GM23248 (cell line): ENCODE measurements around the gene GPATCH1. TPM values are rescaled to one million over a fixed set of nuclear protein-coding genes. Genes with fewer than 3 reads are reported as not detected.

ENCODE experiments used
- DNase-seq: peaks from one replicate; pipeline ENCODE4 v3.0.0-alpha.2; 2015
- H2AFZ ChIP-seq: fragments of 200-600 bp; sonication (generic); 2 replicates; pipeline ENCODE4 v1.6.1; 2016; ENCODE audit warnings: antibody characterized with exemption
- H3F3A ChIP-seq: fragments of 200-600 bp; sonication (generic); 2 replicates; pipeline ENCODE4 v1.6.1; 2016; ENCODE audit warnings: mild to moderate bottlenecking, antibody characterized with exemption, mixed run types; ENCODE audit not compliant: insufficient read depth
- H3K27ac ChIP-seq: fragments of 200-600 bp; sonication (generic); 2 replicates; pipeline ENCODE4 v1.5.1; 2016; ENCODE audit warnings: mild to moderate bottlenecking
- H3K27me3 ChIP-seq: fragments of 200-600 bp; sonication (generic); replicated peaks from 2 replicates; pipeline ENCODE4 v1.6.1; 2016; ENCODE audit warnings: mild to moderate bottlenecking; ENCODE audit not compliant: insufficient read depth
- H3K36me3 ChIP-seq: fragments of 200-600 bp; sonication (generic); 2 replicates; pipeline ENCODE4 v1.6.1; 2016; ENCODE audit warnings: low read depth, mild to moderate bottlenecking
- H3K4me1 ChIP-seq: fragments of 200-600 bp; sonication (generic); 2 replicates; pipeline ENCODE4 v1.6.1; 2016; ENCODE audit warnings: mild to moderate bottlenecking; ENCODE audit not compliant: insufficient read depth
- H3K4me2 ChIP-seq: fragments of 200-600 bp; sonication (generic); one replicate; pipeline ENCODE4 v1.6.1; 2016; ENCODE audit warnings: mild to moderate bottlenecking; ENCODE audit not compliant: unreplicated experiment
- H3K4me3 ChIP-seq: fragments of 200-600 bp; sonication (generic); 2 replicates; pipeline ENCODE4 v1.5.1; 2016; ENCODE audit warnings: mild to moderate bottlenecking
- H3K79me2 ChIP-seq: fragments of 200-600 bp; sonication (generic); 2 replicates; pipeline ENCODE4 v1.6.1; 2016; ENCODE audit warnings: mild to moderate bottlenecking; ENCODE audit not compliant: insufficient read depth
- H3K9ac ChIP-seq: fragments of 200-600 bp; sonication (generic); 2 replicates; pipeline ENCODE4 v1.6.1; 2016; ENCODE audit warnings: mild to moderate bottlenecking
- H3K9me2 ChIP-seq: fragments of 200-600 bp; sonication (generic); 2 replicates; pipeline ENCODE4 v1.6.1; 2016; ENCODE audit warnings: mixed run types, mild to moderate bottlenecking, moderate library complexity; ENCODE audit not compliant: insufficient read depth
- H3K9me3 ChIP-seq: fragments of 200-600 bp; sonication (generic); one replicate; pipeline ENCODE4 v1.6.1; 2017; ENCODE audit warnings: low read depth
- H4K20me1 ChIP-seq: fragments of 200-600 bp; sonication (generic); 2 replicates; pipeline ENCODE4 v1.6.0; 2016; ENCODE audit not compliant: insufficient read depth
- EZH2 ChIP-seq: fragments of 200-600 bp; sonication (generic); IDR thresholded peaks from 2 replicates; pipeline ENCODE4 v1.6.1; 2018; ENCODE audit warnings: antibody characterized with exemption, mild to moderate bottlenecking; ENCODE audit not compliant: insufficient read depth, poor library complexity, severe bottlenecking
- EZH2phosphoT487 ChIP-seq: fragments of 200-600 bp; sonication (generic); IDR thresholded peaks from 2 replicates; pipeline ENCODE4 v1.6.1; 2018; ENCODE audit warnings: antibody characterized with exemption, moderate library complexity, mild to moderate bottlenecking, low read depth; ENCODE audit not compliant: insufficient read depth
- WGBS, 2 experiments: methylation state at CpG; one replicate each; pipeline ENCODE4 v1.1.6; 2015 to 2017; ENCODE audit warnings: low lambda C conversion rate in 2 of 2, low coverage in 1 of 2; ENCODE audit errors: missing lambda C conversion rate in 2 of 2; 5-methylcytosine and 5-hydroxymethylcytosine counted together
- in situ Hi-C: fragments of 300-500 bp; cut with MboI; formaldehyde crosslinking; loops from 2 replicates; pipeline ENCODE4 v1.15.0; 2020
- polyA plus RNA-seq: library from polyadenylated mRNA; unstranded; fragments of >200 nt; fragmentation: Nextera tagmentation; extraction: Ambion mirVana; gene quantifications from 2 replicates; pipeline ENCODE4 v1.2.1, GENCODE V29; 2016
- total RNA-seq: library from RNA; depleted of rRNA; stranded (reverse); fragments of >200 nt; shearing (Covaris generic); gene quantifications from 2 replicates; pipeline ENCODE4 v1.2.3, GENCODE V29; 2014

Gene GPATCH1
- total and polyA plus RNA-seq, 2 experiments from 2014 or later = 5.1 to 6.5 TPM

DNA sequence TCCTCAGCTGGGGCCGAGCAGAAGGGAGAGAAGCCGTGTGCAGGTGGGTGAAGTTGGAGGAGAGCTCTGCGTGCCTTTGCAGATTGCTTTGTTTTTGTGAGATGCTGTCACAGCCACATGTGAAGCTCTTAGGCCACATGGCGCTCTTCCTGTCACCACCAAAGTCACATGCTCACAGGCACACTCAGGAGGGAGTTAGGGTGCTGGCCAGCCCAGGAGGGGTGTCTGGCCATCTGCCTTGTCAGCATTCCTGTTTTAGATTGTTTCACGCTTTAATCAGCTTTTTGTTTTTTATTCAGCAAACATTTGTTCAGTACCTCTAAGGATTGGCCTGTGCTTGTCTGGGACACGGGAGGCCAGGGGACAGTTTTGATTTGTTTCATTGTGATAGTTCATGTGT, 21.9 kb downstream of the GPATCH1 start:
- Histone ChIP-seq H3K9me2 (no peaks in the 10 kb centered on the region), H3K9ac (no peak overlapping the region), H3K4me1 (no peaks in the 10 kb centered on the region), H4K20me1 (no peaks in the 10 kb centered on the region), H3K27me3 (no peaks in the 10 kb centered on the region), H2AFZ (no peak overlapping the region), H3K9me3 (no peaks in the 10 kb centered on the region), H3K27ac (no peak overlapping the region), H3F3A (no peaks in the 10 kb centered on the region), H3K79me2 (no peaks in the 10 kb centered on the region), H3K4me2 (no peak overlapping the region), H3K36me3 (peaks cover 20% of the 10 kb centered on the region; the same call in 1 of the 2 replicates), H3K4me3 (no peak overlapping the region)
- WGBS, 2 experiments = 85 to 87% methylated on average over 6 of the region's 6 CpGs
- TF ChIP-seq EZH2phosphoT487 (no peak), EZH2 (no peak)
- DNase-seq = no peak
- in situ Hi-C loops = no loop called here

DNA sequence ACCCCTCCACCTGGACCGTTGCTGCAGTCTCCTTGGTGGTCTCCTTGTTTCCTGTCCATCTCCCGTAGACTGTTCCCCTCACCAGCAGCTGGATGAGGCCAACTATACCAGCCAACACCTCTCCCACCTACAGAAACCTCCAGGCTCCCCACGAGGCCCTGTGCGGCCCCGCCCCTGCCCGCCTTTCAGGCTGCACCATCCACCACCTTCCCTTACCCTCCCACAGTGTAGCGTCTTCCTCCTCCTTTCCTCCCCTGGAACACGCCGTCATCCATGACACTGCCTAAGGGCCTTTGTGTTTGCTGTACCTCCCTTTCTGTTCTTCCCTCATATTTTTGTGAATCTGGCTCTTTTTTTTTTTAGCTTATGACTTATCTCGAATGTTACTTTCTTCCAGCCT, 27.2 kb downstream of the GPATCH1 start:
- WGBS, 2 experiments = 96 to 99% methylated on average over 10 of the region's 10 CpGs
- Histone ChIP-seq H3K79me2 (no peaks in the 10 kb centered on the region), H3F3A (no peaks in the 10 kb centered on the region), H3K9ac (no peak overlapping the region), H3K36me3 (peaks cover 24% of the 10 kb centered on the region), H3K4me1 (no peaks in the 10 kb centered on the region), H3K27ac (no peak overlapping the region), H2AFZ (no peak overlapping the region), H3K4me3 (no peak overlapping the region), H4K20me1 (no peaks in the 10 kb centered on the region), H3K27me3 (no peaks in the 10 kb centered on the region), H3K4me2 (no peak overlapping the region), H3K9me3 (no peaks in the 10 kb centered on the region), H3K9me2 (no peaks in the 10 kb centered on the region)
- TF ChIP-seq EZH2 = no peak
- TF ChIP-seq EZH2phosphoT487 = no peak
- DNase-seq = no peak
- in situ Hi-C loops = no loop called here

DNA sequence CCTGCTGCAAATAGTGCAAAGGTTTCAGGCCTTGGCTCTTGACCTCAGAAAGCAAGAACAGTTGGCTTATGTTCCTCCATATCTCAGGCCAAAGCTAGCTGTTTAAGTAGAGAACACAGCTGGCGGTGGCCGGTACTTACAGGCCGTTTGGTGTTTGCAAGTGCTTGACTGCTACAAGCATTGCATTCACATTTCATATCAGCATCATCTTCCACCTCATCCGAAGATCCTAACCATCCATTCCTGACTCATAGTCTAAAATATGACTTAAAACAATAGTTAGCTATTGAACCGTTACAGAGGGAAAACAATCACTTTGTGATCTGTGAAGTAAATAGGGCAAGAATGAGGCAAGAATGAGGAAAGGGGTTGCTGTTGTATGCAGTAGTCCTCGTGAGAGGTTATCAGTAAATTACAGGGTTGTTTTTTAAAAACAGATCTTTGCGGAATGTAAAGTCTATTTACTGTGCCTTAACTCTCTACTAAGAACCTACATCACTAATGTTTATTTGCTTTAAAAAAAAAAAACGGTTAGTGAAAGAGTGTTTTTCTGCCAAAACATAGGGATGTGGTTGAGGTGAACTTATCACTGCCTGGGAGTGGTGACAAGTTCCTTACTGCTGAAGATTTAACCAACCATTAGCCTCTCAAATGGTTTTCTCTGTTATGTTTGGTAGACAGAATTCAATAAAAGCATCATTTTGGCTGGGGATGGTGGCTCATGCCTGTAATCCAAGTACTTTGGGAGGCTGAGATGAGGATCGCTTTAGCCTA, 29.3 kb downstream of the GPATCH1 start:
- no peaks in the 10 kb centered on the region for H3K4me1 ChIP-seq

DNA sequence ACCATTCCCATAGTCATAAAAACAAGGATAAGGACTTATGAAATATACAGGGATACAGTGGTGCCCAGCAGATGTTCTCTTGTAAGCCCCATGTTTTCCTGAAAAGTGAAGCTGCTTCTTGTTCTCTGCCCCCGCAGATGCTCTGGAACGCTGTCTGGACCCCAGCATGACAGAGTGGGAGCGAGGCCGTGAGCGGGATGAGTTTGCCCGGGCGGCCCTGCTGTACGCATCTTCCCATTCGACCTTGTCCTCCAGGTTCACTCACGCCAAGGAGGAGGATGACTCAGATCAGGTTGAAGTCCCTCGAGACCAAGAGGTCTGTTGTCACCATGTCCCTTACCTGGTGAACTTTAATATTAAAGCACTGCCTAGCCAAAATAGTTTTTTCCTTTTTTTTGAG, 30.6 kb downstream of the GPATCH1 start:
- Histone ChIP-seq H3K4me2 (no peak overlapping the region), H3F3A (no peaks in the 10 kb centered on the region), H2AFZ (no peak overlapping the region), H3K4me1 (no peaks in the 10 kb centered on the region), H3K36me3 (peaks cover 22% of the 10 kb centered on the region), H3K79me2 (no peaks in the 10 kb centered on the region), H3K9ac (no peak overlapping the region), H3K9me3 (no peaks in the 10 kb centered on the region), H3K4me3 (no peak overlapping the region), H3K27me3 (no peaks in the 10 kb centered on the region), H3K27ac (no peak overlapping the region), H4K20me1 (no peaks in the 10 kb centered on the region), H3K9me2 (no peaks in the 10 kb centered on the region)
- no peak for DNase-seq
- TF ChIP-seq EZH2phosphoT487 = no peak
- TF ChIP-seq EZH2 = no peak
- 94% methylated on average over 11 of the region's 11 CpGs for WGBS, 2 experiments
- in situ Hi-C loops = loop anchor here (10.0 kb wide), 1 partner anchor 137 kb away; the partner anchor contains the start of genes CEP89 and FAAP24

More for the DNA sequence above, 29.3 kb downstream of the GPATCH1 start:
- H3K27ac ChIP-seq = no peak overlapping the region
- DNase-seq = peak; percentile 16
- peaks cover 21% of the 10 kb centered on the region for H3K36me3 ChIP-seq
- no peaks in the 10 kb centered on the region for H3K9me3 ChIP-seq
- no peaks in the 10 kb centered on the region for H3K27me3 ChIP-seq
- no peaks in the 10 kb centered on the region for H3F3A ChIP-seq
- TF ChIP-seq EZH2phosphoT487 (no peak), EZH2 (no peak)
- H4K20me1 ChIP-seq = no peaks in the 10 kb centered on the region
- no peak overlapping the region for H3K4me2 ChIP-seq
- H3K79me2 ChIP-seq = no peaks in the 10 kb centered on the region
- H2AFZ ChIP-seq = no peak overlapping the region
- 76 to 81% methylated on average over 9 of the region's 9 CpGs for WGBS, 2 experiments
- in situ Hi-C loops = loop anchor here (10.0 kb wide), 1 partner anchor 136 kb away; the partner anchor contains the start of genes CEP89 and FAAP24
- no peak overlapping the region for H3K4me3 ChIP-seq
- no peak overlapping the region for H3K9ac ChIP-seq
- H3K9me2 ChIP-seq = no peaks in the 10 kb centered on the region
